LNCaP clone FGC (cell line): ENCODE results near the gene TSPAN32.
"Not testable (repeated sequence)": the region's sequence is repeated elsewhere in the genome, so short reads cannot be mapped to it uniquely, and the experiment has no call there.

Experiments used
- DNase-seq: peaks from one replicate; pipeline ENCODE4 v3.0.0-alpha.2; 2011; ENCODE audit warnings: low read depth
- H3K4me3 ChIP-seq: 2 replicates; pipeline ENCODE4 v1.5.1; 2011; ENCODE audit warnings: mild to moderate bottlenecking, low read depth, low read length, control low read depth
- TF ChIP-seq, protein P1 (sequence below): IDR thresholded peaks from 2 replicates; pipeline ENCODE4 v1.5.1; 2012; ENCODE audit warnings: mild to moderate bottlenecking; ENCODE audit not compliant: control insufficient read depth, insufficient read depth; ENCODE audit errors: extremely low read depth

TSPAN32 gene

GRCh38 chr11:2276280-2277007 lies 25.4 kb upstream of the TSPAN32 start:
- TF ChIP-seq, protein P1, sequence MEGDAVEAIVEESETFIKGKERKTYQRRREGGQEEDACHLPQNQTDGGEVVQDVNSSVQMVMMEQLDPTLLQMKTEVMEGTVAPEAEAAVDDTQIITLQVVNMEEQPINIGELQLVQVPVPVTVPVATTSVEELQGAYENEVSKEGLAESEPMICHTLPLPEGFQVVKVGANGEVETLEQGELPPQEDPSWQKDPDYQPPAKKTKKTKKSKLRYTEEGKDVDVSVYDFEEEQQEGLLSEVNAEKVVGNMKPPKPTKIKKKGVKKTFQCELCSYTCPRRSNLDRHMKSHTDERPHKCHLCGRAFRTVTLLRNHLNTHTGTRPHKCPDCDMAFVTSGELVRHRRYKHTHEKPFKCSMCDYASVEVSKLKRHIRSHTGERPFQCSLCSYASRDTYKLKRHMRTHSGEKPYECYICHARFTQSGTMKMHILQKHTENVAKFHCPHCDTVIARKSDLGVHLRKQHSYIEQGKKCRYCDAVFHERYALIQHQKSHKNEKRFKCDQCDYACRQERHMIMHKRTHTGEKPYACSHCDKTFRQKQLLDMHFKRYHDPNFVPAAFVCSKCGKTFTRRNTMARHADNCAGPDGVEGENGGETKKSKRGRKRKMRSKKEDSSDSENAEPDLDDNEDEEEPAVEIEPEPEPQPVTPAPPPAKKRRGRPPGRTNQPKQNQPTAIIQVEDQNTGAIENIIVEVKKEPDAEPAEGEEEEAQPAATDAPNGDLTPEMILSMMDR, result no peak
- DNase-seq, result no peak
- H3K4me3 ChIP-seq, result no peak overlapping the region

- TF ChIP-seq, protein P1, result no peak
- H3K4me3 ChIP-seq, result no peak overlapping the region
- no peak for DNase-seq
Observed at GRCh38 chr11:2277008-2277346, 24.8 kb upstream of the TSPAN32 start.

DNA sequence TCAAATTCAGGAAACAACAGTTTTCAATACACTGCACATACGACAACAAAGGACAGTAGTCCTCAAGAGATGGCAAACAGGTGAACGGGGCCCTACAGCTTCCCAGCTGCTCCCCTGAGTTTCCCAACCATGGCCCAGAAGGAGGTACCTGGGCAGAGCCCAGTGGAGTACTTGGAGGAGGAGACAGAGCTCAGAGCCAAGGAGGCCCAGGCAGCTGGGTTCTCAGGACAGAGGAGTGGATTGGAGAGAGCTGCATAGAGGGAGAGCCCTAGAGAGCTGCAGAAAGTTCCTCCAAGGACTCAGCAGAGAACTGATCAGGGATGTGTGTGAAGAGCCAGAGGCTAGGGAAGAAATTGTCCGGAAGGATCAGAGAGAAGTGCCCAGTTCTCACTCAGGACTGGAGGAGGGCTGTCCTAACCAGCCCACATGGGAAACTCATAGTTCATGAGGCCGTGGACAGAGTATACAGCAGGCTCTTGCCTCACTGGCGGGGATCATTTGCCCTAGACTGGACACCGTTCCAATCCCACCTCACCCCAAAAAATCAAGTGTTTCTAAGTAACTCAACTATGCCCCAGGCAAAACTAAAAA lies 23.8 kb upstream of the TSPAN32 start:
- no peak overlapping the region for H3K4me3 ChIP-seq
- TF ChIP-seq, protein P1, result no peak
- no peak for DNase-seq

GRCh38 chr11:2280208-2280607 lies 21.6 kb upstream of the TSPAN32 start:
- TF ChIP-seq, protein P1, result no peak
- no peak for DNase-seq
- H3K4me3 ChIP-seq, result no peak overlapping the region

- not testable (repeated sequence) for DNase-seq, H3K4me3 ChIP-seq
Observed at GRCh38 chr11:2286350-2286749, 15.5 kb upstream of the TSPAN32 start.

GRCh38 chr11:2287091-2287490 lies 14.7 kb upstream of the TSPAN32 start:
- no peak overlapping the region for H3K4me3 ChIP-seq
- DNase-seq, result no peak
- TF ChIP-seq, protein P1, result no peak

DNA sequence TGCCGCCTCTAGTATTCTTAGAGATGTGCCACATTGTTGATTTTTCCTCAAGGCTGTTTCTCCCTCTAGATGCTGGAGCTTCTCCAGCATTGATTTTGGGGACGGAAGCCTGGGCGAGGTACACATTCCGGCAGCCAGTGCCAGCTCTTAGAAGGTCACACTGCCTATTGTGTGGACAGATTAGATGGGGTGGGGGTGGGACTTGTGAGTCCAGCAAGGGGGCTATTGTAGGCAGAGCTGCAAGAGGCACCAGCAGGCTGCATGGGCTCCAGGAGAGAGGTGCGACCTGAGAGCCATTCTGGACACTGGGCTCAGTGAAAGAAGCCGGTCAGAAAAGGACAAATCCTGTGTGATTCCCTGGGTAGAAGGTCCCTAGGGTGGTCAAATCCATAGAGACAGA lies 12.5 kb upstream of the TSPAN32 start:
- TF ChIP-seq, protein P1, result no peak
- DNase-seq, result no peak
- no peak overlapping the region for H3K4me3 ChIP-seq
